A549 (cell line): ENCODE results near the gene MBD3.

Experiments used
- BHLHE40 ChIP-seq: IDR thresholded peaks from 2 replicates; pipeline ENCODE4 v1.6.1; 2012; ENCODE audit warnings: low read depth, low read length, inconsistent platforms
- CEBPB ChIP-seq, 2 experiments: fragments of >200 bp in 1 of 2; sonication (Bioruptor Twin) in 1 of 2; formaldehyde crosslinking in 1 of 2; IDR thresholded peaks; 2 replicates each; pipeline ENCODE4 v1.6.1; 2012 to 2016
- CHD2 ChIP-seq: fragments of 150-350 bp; IDR thresholded peaks from 2 replicates; pipeline ENCODE4 v1.6.1; 2014; ENCODE audit warnings: low read length; ENCODE audit not compliant: partially characterized antibody
- EHMT2 ChIP-seq: fragments of 200-600 bp; sonication (generic); IDR thresholded peaks from 2 replicates; pipeline ENCODE4 v1.6.1; 2016; ENCODE audit warnings: antibody characterized with exemption, low read depth, mild to moderate bottlenecking, moderate library complexity
- JUNB ChIP-seq: fragments of >200 bp; sonication (Bioruptor Twin); formaldehyde crosslinking; IDR thresholded peaks from 2 replicates; pipeline ENCODE4 v1.6.1; 2016
- MAFK ChIP-seq: fragments of 450-650 bp; IDR thresholded peaks from 2 replicates; pipeline ENCODE4 v1.6.1; 2014; ENCODE audit not compliant: partially characterized antibody
- MAZ ChIP-seq: fragments of 150-350 bp; IDR thresholded peaks from 2 replicates; pipeline ENCODE4 v1.6.1; 2014; ENCODE audit warnings: antibody characterized with exemption, low read depth, low read length, borderline replicate concordance
- POLR2A ChIP-seq: IDR thresholded peaks from 2 replicates; pipeline ENCODE4 v1.6.1; 2012; ENCODE audit warnings: mild to moderate bottlenecking, low read length
- RFX5 ChIP-seq: fragments of 450-650 bp; IDR thresholded peaks from 2 replicates; pipeline ENCODE4 v1.7.1; 2014; ENCODE audit warnings: antibody characterized with exemption, mild to moderate bottlenecking, moderate library complexity
- SMC3 ChIP-seq: fragments of >200 bp; sonication (Bioruptor Twin); formaldehyde crosslinking; IDR thresholded peaks from 3 replicates; pipeline ENCODE4 v1.6.1; 2018; ENCODE audit warnings: inconsistent platforms
- ZNF302 ChIP-seq: fragments of 250-450 bp; sonication (Bioruptor Pico); IDR thresholded peaks from 2 replicates; pipeline ENCODE4 v1.9.0; 2021; ENCODE audit warnings: inconsistent platforms, mild to moderate bottlenecking, moderate library complexity
- TF ChIP-seq, protein P1 (sequence below): fragments of >200 bp; sonication (Bioruptor Twin); formaldehyde crosslinking; IDR thresholded peaks from 3 replicates; pipeline ENCODE4 v1.5.1; 2016
- TF ChIP-seq, protein P2 (sequence below): fragments of 200-600 bp; sonication (generic); IDR thresholded peaks from 2 replicates; pipeline ENCODE4 v1.6.1; 2016; ENCODE audit warnings: antibody characterized with exemption, mild to moderate bottlenecking, moderate library complexity
- TF ChIP-seq, protein P3 (sequence below): fragments of 150-350 bp; IDR thresholded peaks from 2 replicates; pipeline ENCODE4 v1.6.1; 2014; ENCODE audit warnings: low read depth, mild to moderate bottlenecking, low read length

DNA sequence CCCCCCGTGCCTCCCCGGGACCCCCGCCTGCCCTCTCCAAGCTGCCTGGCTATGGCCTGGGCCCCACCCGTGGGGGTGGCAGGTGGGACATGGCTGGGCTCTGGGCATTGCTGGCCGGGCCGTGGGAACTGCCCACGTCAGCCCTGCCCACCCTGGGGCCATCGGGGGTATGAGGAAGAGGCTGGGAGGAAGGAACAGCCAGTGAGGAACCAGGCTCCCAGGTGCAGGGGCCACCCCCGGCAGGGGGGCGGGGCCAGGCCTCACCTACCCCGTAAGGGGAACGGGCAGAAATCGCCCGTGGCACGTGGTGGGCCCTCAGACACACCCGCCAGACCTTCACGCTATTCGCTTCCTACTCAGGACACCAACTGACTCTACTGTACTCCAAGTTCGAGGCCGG is 37.3 kb upstream of the MBD3 start:
- TF ChIP-seq RFX5: no peak
- TF ChIP-seq, protein P1, sequence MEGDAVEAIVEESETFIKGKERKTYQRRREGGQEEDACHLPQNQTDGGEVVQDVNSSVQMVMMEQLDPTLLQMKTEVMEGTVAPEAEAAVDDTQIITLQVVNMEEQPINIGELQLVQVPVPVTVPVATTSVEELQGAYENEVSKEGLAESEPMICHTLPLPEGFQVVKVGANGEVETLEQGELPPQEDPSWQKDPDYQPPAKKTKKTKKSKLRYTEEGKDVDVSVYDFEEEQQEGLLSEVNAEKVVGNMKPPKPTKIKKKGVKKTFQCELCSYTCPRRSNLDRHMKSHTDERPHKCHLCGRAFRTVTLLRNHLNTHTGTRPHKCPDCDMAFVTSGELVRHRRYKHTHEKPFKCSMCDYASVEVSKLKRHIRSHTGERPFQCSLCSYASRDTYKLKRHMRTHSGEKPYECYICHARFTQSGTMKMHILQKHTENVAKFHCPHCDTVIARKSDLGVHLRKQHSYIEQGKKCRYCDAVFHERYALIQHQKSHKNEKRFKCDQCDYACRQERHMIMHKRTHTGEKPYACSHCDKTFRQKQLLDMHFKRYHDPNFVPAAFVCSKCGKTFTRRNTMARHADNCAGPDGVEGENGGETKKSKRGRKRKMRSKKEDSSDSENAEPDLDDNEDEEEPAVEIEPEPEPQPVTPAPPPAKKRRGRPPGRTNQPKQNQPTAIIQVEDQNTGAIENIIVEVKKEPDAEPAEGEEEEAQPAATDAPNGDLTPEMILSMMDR: no peak
- no peak for TF ChIP-seq CEBPB (IDR thresholded peaks at IDR 0.05)
- TF ChIP-seq EHMT2: no peak
- TF ChIP-seq, protein P2, sequence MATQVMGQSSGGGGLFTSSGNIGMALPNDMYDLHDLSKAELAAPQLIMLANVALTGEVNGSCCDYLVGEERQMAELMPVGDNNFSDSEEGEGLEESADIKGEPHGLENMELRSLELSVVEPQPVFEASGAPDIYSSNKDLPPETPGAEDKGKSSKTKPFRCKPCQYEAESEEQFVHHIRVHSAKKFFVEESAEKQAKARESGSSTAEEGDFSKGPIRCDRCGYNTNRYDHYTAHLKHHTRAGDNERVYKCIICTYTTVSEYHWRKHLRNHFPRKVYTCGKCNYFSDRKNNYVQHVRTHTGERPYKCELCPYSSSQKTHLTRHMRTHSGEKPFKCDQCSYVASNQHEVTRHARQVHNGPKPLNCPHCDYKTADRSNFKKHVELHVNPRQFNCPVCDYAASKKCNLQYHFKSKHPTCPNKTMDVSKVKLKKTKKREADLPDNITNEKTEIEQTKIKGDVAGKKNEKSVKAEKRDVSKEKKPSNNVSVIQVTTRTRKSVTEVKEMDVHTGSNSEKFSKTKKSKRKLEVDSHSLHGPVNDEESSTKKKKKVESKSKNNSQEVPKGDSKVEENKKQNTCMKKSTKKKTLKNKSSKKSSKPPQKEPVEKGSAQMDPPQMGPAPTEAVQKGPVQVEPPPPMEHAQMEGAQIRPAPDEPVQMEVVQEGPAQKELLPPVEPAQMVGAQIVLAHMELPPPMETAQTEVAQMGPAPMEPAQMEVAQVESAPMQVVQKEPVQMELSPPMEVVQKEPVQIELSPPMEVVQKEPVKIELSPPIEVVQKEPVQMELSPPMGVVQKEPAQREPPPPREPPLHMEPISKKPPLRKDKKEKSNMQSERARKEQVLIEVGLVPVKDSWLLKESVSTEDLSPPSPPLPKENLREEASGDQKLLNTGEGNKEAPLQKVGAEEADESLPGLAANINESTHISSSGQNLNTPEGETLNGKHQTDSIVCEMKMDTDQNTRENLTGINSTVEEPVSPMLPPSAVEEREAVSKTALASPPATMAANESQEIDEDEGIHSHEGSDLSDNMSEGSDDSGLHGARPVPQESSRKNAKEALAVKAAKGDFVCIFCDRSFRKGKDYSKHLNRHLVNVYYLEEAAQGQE: no peak
- no peak for TF ChIP-seq POLR2A
- TF ChIP-seq, protein P3, sequence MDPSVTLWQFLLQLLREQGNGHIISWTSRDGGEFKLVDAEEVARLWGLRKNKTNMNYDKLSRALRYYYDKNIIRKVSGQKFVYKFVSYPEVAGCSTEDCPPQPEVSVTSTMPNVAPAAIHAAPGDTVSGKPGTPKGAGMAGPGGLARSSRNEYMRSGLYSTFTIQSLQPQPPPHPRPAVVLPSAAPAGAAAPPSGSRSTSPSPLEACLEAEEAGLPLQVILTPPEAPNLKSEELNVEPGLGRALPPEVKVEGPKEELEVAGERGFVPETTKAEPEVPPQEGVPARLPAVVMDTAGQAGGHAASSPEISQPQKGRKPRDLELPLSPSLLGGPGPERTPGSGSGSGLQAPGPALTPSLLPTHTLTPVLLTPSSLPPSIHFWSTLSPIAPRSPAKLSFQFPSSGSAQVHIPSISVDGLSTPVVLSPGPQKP: no peak
- TF ChIP-seq CHD2: no peak
- TF ChIP-seq ZNF302 (CRISPR knock-in tag): no peak
- TF ChIP-seq MAFK: no peak
- no peak for TF ChIP-seq JUNB
- TF ChIP-seq BHLHE40: no peak
- no peak for TF ChIP-seq MAZ
- no peak for TF ChIP-seq SMC3
